ENCODE results near the gene PRMT1.

Gene PRMT1

GRCh38 chr19:49651820-49652550, 25.1 kb upstream of the PRMT1 start:
- TF ChIP-seq CTCF (IDR thresholded peaks at IDR 0.05; ENCODE audit: low read depth, low read length) = no peak
- H3K4me3 ChIP-seq (replicated peaks in 1 of 2; ENCODE audit: low read depth in 2 of 2, low read length in 2 of 2) = no peak overlapping the region
- no peak for DNase-seq (ENCODE audit: low read depth in 2 of 2)

GRCh38 chr19:49652551-49653465, 24.3 kb upstream of the PRMT1 start:
- no peak overlapping the region for H3K4me3 ChIP-seq (replicated peaks in 1 of 2; ENCODE audit: low read depth in 2 of 2, low read length in 2 of 2)
- no peak for DNase-seq (ENCODE audit: low read depth in 2 of 2)
- no peak for TF ChIP-seq CTCF (IDR thresholded peaks at IDR 0.05; ENCODE audit: low read depth, low read length)

- no peak overlapping the region for H3K4me3 ChIP-seq (replicated peaks in 1 of 2; ENCODE audit: low read depth in 2 of 2, low read length in 2 of 2)
- DNase-seq (ENCODE audit: low read depth in 2 of 2) = no peak
- no peak for TF ChIP-seq CTCF (IDR thresholded peaks at IDR 0.05; ENCODE audit: low read depth, low read length)
These were observed 23.6 kb upstream of the PRMT1 start for GRCh38 chr19:49653466-49653806.

- no peak for DNase-seq (ENCODE audit: low read depth in 2 of 2)
- no peak overlapping the region for H3K4me3 ChIP-seq (replicated peaks in 1 of 2; ENCODE audit: low read depth in 2 of 2, low read length in 2 of 2)
- no peak for TF ChIP-seq CTCF (IDR thresholded peaks at IDR 0.05; ENCODE audit: low read depth, low read length)
These were observed 22.5 kb upstream of the PRMT1 start for GRCh38 chr19:49654581-49654980.

GRCh38 chr19:49655570-49656455, 21.3 kb upstream of the PRMT1 start:
- no peak for DNase-seq (ENCODE audit: low read depth in 2 of 2)
- TF ChIP-seq CTCF (IDR thresholded peaks at IDR 0.05; ENCODE audit: low read depth, low read length) = no peak
- H3K4me3 ChIP-seq (replicated peaks in 1 of 2; ENCODE audit: low read depth in 2 of 2, low read length in 2 of 2) = no peak overlapping the region

GRCh38 chr19:49656456-49657109, 20.5 kb upstream of the PRMT1 start:
- no peak overlapping the region for H3K4me3 ChIP-seq (replicated peaks in 1 of 2; ENCODE audit: low read depth in 2 of 2, low read length in 2 of 2)
- DNase-seq (ENCODE audit: low read depth in 2 of 2) = no peak
- no peak for TF ChIP-seq CTCF (IDR thresholded peaks at IDR 0.05; ENCODE audit: low read depth, low read length)

Measured in cardiac fibroblast (primary cell).